Mesenchymal stem cell (in vitro differentiated cells and primary cell): ENCODE results near the gene COL23A1.

Source experiments
- DNase-seq: peaks from one replicate; pipeline ENCODE4 v3.0.0-alpha.2; 2013
- H2AFZ ChIP-seq: one replicate; pipeline ENCODE4 v1.6.1; 2013; ENCODE audit warnings: low read depth, mild to moderate bottlenecking, control low read depth, inconsistent platforms, low read length, moderate library complexity
- H2AK5ac ChIP-seq: 2 replicates; pipeline ENCODE4 v1.6.1; 2013; ENCODE audit warnings: low read length, moderate library complexity, mild to moderate bottlenecking, inconsistent platforms; ENCODE audit not compliant: severe bottlenecking
- H2BK120ac ChIP-seq: one replicate; pipeline ENCODE4 v1.6.1; 2013; ENCODE audit warnings: low read depth, mild to moderate bottlenecking, inconsistent platforms, low read length, moderate library complexity
- H2BK12ac ChIP-seq, 2 experiments: one replicate each; pipeline ENCODE4 v1.6.1; 2013; ENCODE audit warnings: inconsistent platforms in 2 of 2, low read length in 2 of 2, mild to moderate bottlenecking in 2 of 2, moderate library complexity in 2 of 2, control low read depth in 1 of 2
- H2BK15ac ChIP-seq: one replicate; pipeline ENCODE4 v1.6.1; 2013; ENCODE audit warnings: mild to moderate bottlenecking, low read depth, inconsistent platforms; ENCODE audit not compliant: poor library complexity, severe bottlenecking
- H2BK5ac ChIP-seq: 2 replicates; pipeline ENCODE4 v1.6.1; 2013; ENCODE audit warnings: low read depth, mild to moderate bottlenecking, low read length, control low read depth, inconsistent platforms; ENCODE audit not compliant: poor library complexity, severe bottlenecking
- H3K14ac ChIP-seq, 2 experiments: one replicate each; pipeline ENCODE4 v1.6.1; 2013; ENCODE audit warnings: inconsistent platforms in 2 of 2, low read length in 2 of 2, control low read depth in 1 of 2, mild to moderate bottlenecking in 1 of 2, moderate library complexity in 1 of 2
- H3K18ac ChIP-seq, 2 experiments: one replicate each; pipeline ENCODE4 v1.6.1; 2013; ENCODE audit warnings: inconsistent platforms in 2 of 2, low read length in 2 of 2, control low read depth in 1 of 2, low read depth in 1 of 2, mild to moderate bottlenecking in 1 of 2
- H3K23ac ChIP-seq, 2 experiments: one replicate each; pipeline ENCODE4 v1.6.1; 2013; ENCODE audit warnings: inconsistent platforms in 2 of 2, low read length in 2 of 2, mild to moderate bottlenecking in 2 of 2, moderate library complexity in 2 of 2, control low read depth in 1 of 2
- H3K27ac ChIP-seq: 2 replicates; pipeline ENCODE4 v1.5.1; 2013; ENCODE audit warnings: mild to moderate bottlenecking, moderate library complexity, low read length, control low read depth, inconsistent platforms; ENCODE audit not compliant: poor library complexity, severe bottlenecking
- H3K27me3 ChIP-seq, 2 experiments: 2 replicates each; pipeline versions ENCODE4 v1.6.1 to v1.7.0; 2013; ENCODE audit warnings: low read length in 2 of 2, mild to moderate bottlenecking in 2 of 2, moderate library complexity in 2 of 2, control low read depth in 1 of 2, inconsistent platforms in 1 of 2; ENCODE audit not compliant: control insufficient read depth in 1 of 2, insufficient read depth in 1 of 2
- H3K36me3 ChIP-seq, 2 experiments: 2 replicates each; pipeline versions ENCODE4 v1.6.1 to v1.7.0; 2013; ENCODE audit warnings: low read length in 2 of 2, control low read depth in 1 of 2, inconsistent platforms in 1 of 2, low read depth in 1 of 2, mild to moderate bottlenecking in 1 of 2; ENCODE audit not compliant: insufficient read depth in 2 of 2, control insufficient read depth in 1 of 2
- H3K4ac ChIP-seq, 2 experiments: one replicate each; pipeline ENCODE4 v1.6.1; 2013; ENCODE audit warnings: inconsistent platforms in 2 of 2, low read length in 2 of 2, mild to moderate bottlenecking in 2 of 2, moderate library complexity in 2 of 2, control low read depth in 1 of 2, low read depth in 1 of 2
- H3K4me1 ChIP-seq: 2 replicates; pipeline ENCODE4 v1.6.1; 2013; ENCODE audit warnings: low read depth, low read length, control low read depth; ENCODE audit not compliant: control insufficient read depth, insufficient read depth
- H3K4me2 ChIP-seq: 2 replicates; pipeline ENCODE4 v1.6.1; 2013; ENCODE audit warnings: low read length, mild to moderate bottlenecking, inconsistent platforms; ENCODE audit not compliant: poor library complexity, severe bottlenecking
- H3K4me3 ChIP-seq, 2 experiments: 2 replicates each; pipeline versions ENCODE4 v1.5.1 to v1.7.0; 2013; ENCODE audit warnings: low read length in 2 of 2, mild to moderate bottlenecking in 2 of 2, control low read depth in 1 of 2, low read depth in 1 of 2; ENCODE audit not compliant: insufficient read depth in 1 of 2
- H3K79me1 ChIP-seq: replicated peaks from 2 replicates; pipeline ENCODE4 v1.6.1; 2013; ENCODE audit warnings: mild to moderate bottlenecking, control low read depth, low read length, inconsistent platforms; ENCODE audit not compliant: poor library complexity, severe bottlenecking
- H3K9ac ChIP-seq: 2 replicates; pipeline ENCODE4 v1.7.0; 2013; ENCODE audit warnings: mild to moderate bottlenecking, low read length, moderate library complexity
- H3K9me3 ChIP-seq: 2 replicates; pipeline ENCODE4 v1.7.0; 2013; ENCODE audit warnings: mild to moderate bottlenecking, low read length; ENCODE audit not compliant: control insufficient read depth
- H4K8ac ChIP-seq: one replicate; pipeline ENCODE4 v1.6.1; 2013; ENCODE audit warnings: inconsistent platforms, mild to moderate bottlenecking, low read length, moderate library complexity
- H4K91ac ChIP-seq: one replicate; pipeline ENCODE4 v1.6.1; 2013; ENCODE audit warnings: mild to moderate bottlenecking, low read length, inconsistent platforms
- WGBS: methylation state at CpG from one replicate; pipeline ENCODE4 v1.1.7; 2013; ENCODE audit warnings: mixed read lengths; 5-methylcytosine and 5-hydroxymethylcytosine counted together

COL23A1 gene

DNA sequence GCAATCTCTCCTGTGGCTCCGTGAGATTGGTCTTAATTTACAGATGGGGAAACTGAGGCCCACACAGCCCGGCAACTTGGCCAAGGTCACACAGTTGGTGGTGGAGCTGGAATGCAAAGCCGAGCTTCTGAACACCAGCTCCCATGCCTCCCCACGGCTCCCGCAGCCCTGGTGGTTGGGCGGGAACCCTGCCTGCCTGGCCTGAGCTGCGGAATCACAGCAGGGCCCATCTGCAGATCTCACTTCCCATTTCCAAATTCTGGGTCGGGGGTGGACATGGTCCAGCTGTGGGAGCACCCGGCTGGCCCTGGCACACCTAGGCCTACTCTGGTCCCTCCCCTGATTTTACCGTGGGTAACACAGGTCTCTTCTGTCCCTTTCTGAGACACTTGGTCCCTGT lies 322.3 kb downstream of the COL23A1 start:
- Histone ChIP-seq H3K4me3 (no peak overlapping the region), H2BK120ac (no peak overlapping the region), H2BK12ac (no peak overlapping the region), H2BK5ac (no peak overlapping the region), H3K79me1 (no peaks in the 10 kb centered on the region), H3K36me3 (no peaks in the 10 kb centered on the region), H4K91ac (no peak overlapping the region), H3K18ac (no peak overlapping the region), H2AFZ (no peak overlapping the region), H2AK5ac (no peak overlapping the region), H3K4me2 (no peak overlapping the region), H3K14ac (no peak overlapping the region), H2BK15ac (no peak overlapping the region), H3K9ac (no peak overlapping the region), H3K4me1 (no peaks in the 10 kb centered on the region), H3K27me3 (peaks cover 0 to 27% of the 10 kb centered on the region in 2 experiments), H3K23ac (no peak overlapping the region), H3K9me3 (no peaks in the 10 kb centered on the region), H3K4ac (no peak overlapping the region), H4K8ac (no peak overlapping the region), H3K27ac (no peak overlapping the region)
- WGBS = 81% methylated on average over 10 of the region's 10 CpGs
- DNase-seq = no peak

DNA sequence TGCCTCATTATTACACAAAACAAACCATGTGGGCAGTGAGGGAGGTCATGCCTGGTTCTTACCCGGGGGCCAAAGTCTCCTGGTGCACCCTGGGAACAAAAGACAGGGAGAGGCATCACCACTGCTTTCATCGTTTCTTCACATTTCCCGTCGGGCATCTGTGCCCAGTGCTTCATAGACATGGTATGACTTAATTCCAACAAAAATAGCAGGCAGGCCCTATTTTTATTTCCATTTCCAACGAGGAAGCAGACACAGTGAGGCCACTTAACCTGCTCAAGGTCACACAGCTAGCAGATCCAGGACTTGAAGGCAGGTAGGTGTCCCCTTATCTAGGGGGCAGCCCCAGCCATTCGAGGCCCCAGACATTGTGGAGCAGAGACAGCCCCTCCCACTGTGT lies 322.9 kb downstream of the COL23A1 start:
- Histone ChIP-seq H3K4me3 (no peak overlapping the region), H2AFZ (no peak overlapping the region), H2BK15ac (no peak overlapping the region), H3K4ac (no peak overlapping the region), H2BK12ac (no peak overlapping the region), H3K27ac (no peak overlapping the region), H3K79me1 (no peaks in the 10 kb centered on the region), H2BK120ac (no peak overlapping the region), H3K14ac (no peak overlapping the region), H2AK5ac (no peak overlapping the region), H4K91ac (no peak overlapping the region), H3K27me3 (peaks cover 0 to 27% of the 10 kb centered on the region in 2 experiments), H3K9ac (no peak overlapping the region), H3K23ac (no peak overlapping the region), H3K4me2 (no peak overlapping the region), H2BK5ac (no peak overlapping the region), H3K9me3 (no peaks in the 10 kb centered on the region), H3K4me1 (no peaks in the 10 kb centered on the region), H3K36me3 (no peaks in the 10 kb centered on the region), H4K8ac (no peak overlapping the region), H3K18ac (no peak overlapping the region)
- no peak for DNase-seq
- 83% methylated on average over 6 of the region's 6 CpGs for WGBS

DNA sequence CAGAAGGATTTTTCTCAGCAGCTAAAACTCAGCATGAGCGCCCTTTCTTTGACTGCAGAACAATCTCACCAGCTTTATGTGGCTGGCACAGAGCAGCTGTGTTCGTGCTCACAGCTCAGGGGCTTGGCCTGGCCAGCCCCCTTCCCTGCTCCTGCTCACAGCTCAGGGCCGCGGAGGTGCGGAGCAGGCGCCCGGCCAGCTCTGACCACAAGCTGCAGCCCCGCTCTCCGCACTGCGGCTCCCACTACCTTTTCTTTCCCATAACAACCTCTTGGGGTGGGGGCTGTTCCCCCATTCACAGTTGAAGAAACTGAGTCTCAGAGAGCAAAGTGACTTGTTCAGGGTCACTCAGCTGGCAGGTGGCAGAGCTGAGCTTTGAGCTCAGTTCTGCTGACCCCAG lies 323.6 kb downstream of the COL23A1 start:
- Histone ChIP-seq H3K4me1 (no peaks in the 10 kb centered on the region), H3K14ac (no peak overlapping the region), H2AFZ (no peak overlapping the region), H3K9ac (no peak overlapping the region), H3K18ac (no peak overlapping the region), H3K27ac (no peak overlapping the region), H4K8ac (no peak overlapping the region), H3K36me3 (no peaks in the 10 kb centered on the region), H2BK12ac (no peak overlapping the region), H2BK15ac (no peak overlapping the region), H2BK5ac (no peak overlapping the region), H3K4me3 (no peak overlapping the region), H3K79me1 (no peaks in the 10 kb centered on the region), H3K23ac (no peak overlapping the region), H3K27me3 (peaks cover 0 to 24% of the 10 kb centered on the region in 2 experiments), H2AK5ac (no peak overlapping the region), H3K9me3 (no peaks in the 10 kb centered on the region), H2BK120ac (no peak overlapping the region), H3K4me2 (no peak overlapping the region), H3K4ac (no peak overlapping the region), H4K91ac (no peak overlapping the region)
- no peak for DNase-seq
- 82% methylated on average over 10 of the region's 10 CpGs for WGBS

DNA sequence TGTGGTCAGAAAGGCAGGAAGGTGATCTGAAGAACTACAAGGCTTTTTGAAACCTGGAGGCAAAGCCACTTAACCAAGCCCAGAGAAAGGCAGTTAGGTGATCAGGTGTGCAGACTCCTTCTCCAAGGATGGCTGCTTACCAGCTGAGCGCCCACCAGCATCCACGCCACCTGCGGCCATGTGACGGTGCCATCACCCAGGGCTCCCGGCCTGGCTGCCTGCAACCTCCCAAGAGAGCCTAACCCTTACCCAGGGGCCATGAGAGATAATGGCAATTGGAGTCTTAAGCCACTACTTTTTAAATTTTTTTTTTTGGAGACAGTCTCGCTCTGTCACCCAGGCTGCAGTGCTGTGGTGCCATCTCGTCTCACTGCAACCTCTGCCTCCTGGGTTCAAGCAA lies 324.4 kb downstream of the COL23A1 start:
- Histone ChIP-seq H4K91ac (no peak overlapping the region), H3K18ac (no peak overlapping the region), H3K9ac (no peak overlapping the region), H3K4me1 (no peaks in the 10 kb centered on the region), H3K23ac (no peak overlapping the region), H2BK12ac (no peak overlapping the region), H3K4me2 (no peak overlapping the region), H3K9me3 (no peaks in the 10 kb centered on the region), H2BK120ac (no peak overlapping the region), H3K27ac (no peak overlapping the region), H4K8ac (no peak overlapping the region), H3K4ac (no peak overlapping the region), H3K36me3 (no peaks in the 10 kb centered on the region), H3K14ac (no peak overlapping the region), H3K4me3 (no peak overlapping the region), H2BK5ac (no peak overlapping the region), H3K79me1 (no peaks in the 10 kb centered on the region), H2AFZ (no peak overlapping the region), H2AK5ac (no peak overlapping the region), H3K27me3 (peaks cover 0 to 19% of the 10 kb centered on the region in 2 experiments), H2BK15ac (no peak overlapping the region)
- 88% methylated on average over 7 of the region's 7 CpGs for WGBS
- DNase-seq = no peak
